PC-3 (cell line): ENCODE measurements around the gene ST3GAL2. TPM values are rescaled to one million over a fixed set of nuclear protein-coding genes. Genes with fewer than 3 reads are reported as not detected.

Experiments used
- ATAC-seq: fragments of 200-7000 bp; cut with Tn5 transposase; 2 replicates; pipeline ENCODE4 v1.9.1; 2020; ENCODE audit warnings: mild to moderate bottlenecking, moderate library complexity
- BruUV-seq: library from RNA; stranded (reverse); fragments of 400-500 nt; replicated peaks from 2 replicates; lab custom pipeline; 2021; lab: Mats Ljungman, UMichigan
- CTCF ChIA-PET: fragments of 300-600 bp; sonication (Branson Sonifier 250); formaldehyde crosslinking; loops from one replicate; lab custom pipeline; 2022; ENCODE audit warnings: antibody characterized with exemption; lab: Charles Lee
- POLR2A ChIA-PET: fragments of 300-600 bp; sonication (Branson Sonifier 250); formaldehyde crosslinking; loops from one replicate; lab custom pipeline; 2022; ENCODE audit warnings: antibody characterized with exemption; ENCODE audit not compliant: unreplicated experiment; lab: Charles Lee
- DNase-seq: peaks from one replicate; pipeline ENCODE4 v3.0.0-alpha.2; 2015
- H2AFZ ChIP-seq: fragments of 300-600 bp; sonication (generic); 2 replicates; pipeline ENCODE4 v1.6.0; 2016; ENCODE audit warnings: antibody characterized with exemption, low read length
- H3F3A ChIP-seq: fragments of 300-600 bp; sonication (generic); one replicate; pipeline ENCODE4 v1.6.0; 2017; ENCODE audit warnings: antibody characterized with exemption, low read length, control low read depth, mild to moderate bottlenecking; ENCODE audit not compliant: unreplicated experiment
- H3K27ac ChIP-seq: fragments of 300-600 bp; sonication (generic); 2 replicates; pipeline ENCODE4 v1.5.1; 2016; ENCODE audit warnings: mild to moderate bottlenecking, low read length
- H3K27me3 ChIP-seq: fragments of 300-600 bp; sonication (generic); 2 replicates; pipeline ENCODE4 v1.6.1; 2016; ENCODE audit warnings: low read length, mixed read lengths
- H3K36me3 ChIP-seq: fragments of 300-600 bp; sonication (generic); 2 replicates; pipeline ENCODE4 v1.6.1; 2016; ENCODE audit warnings: low read depth, mixed run types, low read length, mixed read lengths
- H3K4me1 ChIP-seq: fragments of 300-600 bp; sonication (generic); 2 replicates; pipeline ENCODE4 v1.5.1; 2016; ENCODE audit warnings: low read length; ENCODE audit not compliant: insufficient read depth
- H3K4me2 ChIP-seq: fragments of 300-600 bp; sonication (generic); 2 replicates; pipeline ENCODE4 v1.6.0; 2016; ENCODE audit warnings: low read length
- H3K4me3 ChIP-seq: fragments of 300-600 bp; sonication (generic); 2 replicates; pipeline ENCODE4 v1.5.1; 2016; ENCODE audit warnings: mild to moderate bottlenecking, low read length, mixed read lengths
- H3K79me2 ChIP-seq: fragments of 300-600 bp; sonication (generic); 2 replicates; pipeline ENCODE4 v1.6.1; 2017; ENCODE audit warnings: low read length, mixed read lengths
- H3K9ac ChIP-seq: fragments of 300-600 bp; sonication (generic); 2 replicates; pipeline ENCODE4 v1.6.0; 2016; ENCODE audit warnings: mild to moderate bottlenecking, low read length
- H3K9me2 ChIP-seq: fragments of 300-600 bp; sonication (generic); replicated peaks from 2 replicates; pipeline ENCODE4 v1.6.1; 2016; ENCODE audit warnings: mixed run types, low read length, mixed read lengths
- H3K9me3 ChIP-seq: fragments of 300-600 bp; sonication (generic); 2 replicates; pipeline ENCODE4 v1.6.1; 2016; ENCODE audit warnings: low read length, mixed read lengths
- H4K20me1 ChIP-seq: fragments of 300-600 bp; sonication (generic); 2 replicates; pipeline ENCODE4 v1.6.1; 2016; ENCODE audit warnings: low read length, mixed read lengths
- CTCF ChIP-seq: fragments of 300-600 bp; sonication (generic); conservative IDR thresholded peaks from 2 replicates; pipeline ENCODE4 v1.5.1; 2017; ENCODE audit warnings: antibody characterized with exemption, low read depth, mild to moderate bottlenecking, low read length
- EZH2 ChIP-seq: fragments of 300-600 bp; sonication (generic); IDR thresholded peaks from one replicate; pipeline ENCODE4 v1.6.1; 2017; ENCODE audit warnings: antibody characterized with exemption, mild to moderate bottlenecking, low read length; ENCODE audit not compliant: unreplicated experiment
- EZH2phosphoT487 ChIP-seq: fragments of 300-600 bp; sonication (generic); IDR thresholded peaks from 2 replicates; pipeline ENCODE4 v1.6.1; 2018; ENCODE audit warnings: mild to moderate bottlenecking, antibody characterized with exemption, low read length, borderline replicate concordance
- intact Hi-C: fragments of 100-400 bp; cut with micrococcal nuclease; formaldehyde crosslinking; loops from 2 replicates; pipeline ENCODE4 v1.9.0; 2023
- total RNA-seq: library from RNA; depleted of rRNA; stranded (reverse); fragments of >200 nt; gene quantifications from 2 replicates; pipeline ENCODE4 v1.2.3, GENCODE V29; 2014

The ST3GAL2 gene
- total RNA-seq, 1 experiment from 2014 or later: 9.8 TPM

DNA sequence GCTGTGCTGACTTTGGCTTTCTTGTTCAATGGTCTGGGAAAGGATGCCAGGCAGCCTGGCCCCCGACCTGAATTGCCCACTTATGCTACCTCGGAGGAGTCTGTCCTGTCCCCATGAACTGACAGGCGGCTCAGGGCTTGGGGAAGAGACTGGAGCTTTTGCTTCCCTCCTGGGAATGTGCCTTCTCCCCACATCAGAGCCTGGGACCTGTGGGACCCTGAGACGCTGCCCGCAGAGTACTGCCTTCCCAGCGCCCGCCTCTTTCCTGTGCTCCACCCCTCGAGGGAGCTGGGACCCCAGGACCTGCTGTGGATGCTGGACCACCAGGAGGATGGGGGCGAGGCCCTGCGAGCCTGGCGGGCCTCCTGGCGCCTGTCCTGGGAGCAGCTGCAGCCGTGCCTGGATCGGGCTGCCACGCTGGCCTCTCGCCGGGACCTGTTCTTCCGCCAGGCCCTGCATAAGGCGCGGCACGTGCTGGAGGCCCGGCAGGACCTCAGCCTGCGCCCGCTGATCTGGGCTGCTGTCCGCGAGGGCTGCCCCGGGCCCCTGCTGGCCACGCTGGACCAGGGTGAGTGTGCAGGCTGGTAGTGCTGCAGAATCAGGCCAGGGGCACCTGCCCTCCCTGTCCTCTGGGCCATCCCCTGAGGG, 34.0 kb upstream of the ST3GAL2 start:
- H3K9me2 ChIP-seq: no peaks in the 10 kb centered on the region
- H3K27me3 ChIP-seq: no peaks in the 10 kb centered on the region
- H3K9me3 ChIP-seq: no peaks in the 10 kb centered on the region
- POLR2A ChIA-PET: no interaction called here
- ATAC-seq (no peak), DNase-seq (no peak)
- no peak overlapping the region for H3K4me3 ChIP-seq
- no peak overlapping the region for H3K9ac ChIP-seq
- H4K20me1 ChIP-seq: no peaks in the 10 kb centered on the region
- no peaks in the 10 kb centered on the region for H3K79me2 ChIP-seq
- no peaks in the 10 kb centered on the region for H3F3A ChIP-seq
- intact Hi-C loops: no loop called here
- CTCF ChIA-PET: no interaction called here
- no peaks in the 10 kb centered on the region for H3K36me3 ChIP-seq
- H3K4me1 ChIP-seq: peaks cover 19% of the 10 kb centered on the region
- H2AFZ ChIP-seq: no peak overlapping the region
- no peak overlapping the region for H3K27ac ChIP-seq
- no TSS peak for BruUV-seq
- no peak overlapping the region for H3K4me2 ChIP-seq
- no peak for TF ChIP-seq CTCF
- TF ChIP-seq EZH2: no peak
- TF ChIP-seq EZH2phosphoT487: no peak

DNA sequence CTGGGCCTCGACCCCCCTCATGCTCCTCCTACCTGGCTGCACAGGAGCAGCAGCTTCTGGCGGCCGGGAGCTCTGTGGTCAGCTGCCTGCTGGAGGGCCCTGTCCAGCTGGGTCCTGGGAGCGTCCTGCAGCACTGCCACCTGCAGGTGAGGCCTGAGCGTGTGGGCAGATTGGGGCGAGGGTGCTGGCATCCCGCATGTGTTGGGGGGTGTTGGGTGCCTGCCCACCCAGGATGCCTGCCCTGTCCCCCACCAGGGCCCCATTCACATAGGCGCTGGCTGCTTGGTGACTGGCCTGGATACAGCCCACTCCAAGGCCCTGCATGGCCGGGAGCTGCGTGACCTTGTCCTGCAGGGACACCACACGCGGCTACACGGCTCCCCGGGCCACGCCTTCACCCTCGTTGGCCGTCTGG, 32.0 kb upstream of the ST3GAL2 start:
- ATAC-seq: peak; percentile 67

More for the DNA sequence above, 32.0 kb upstream of the ST3GAL2 start:
- H3K36me3 ChIP-seq: no peaks in the 10 kb centered on the region
- H3K4me1 ChIP-seq: peaks cover 9% of the 10 kb centered on the region; the same call in 1 of the 2 replicates
- no TSS peak for BruUV-seq
- POLR2A ChIA-PET: no interaction called here
- CTCF ChIA-PET: interaction anchor here (1.6 kb wide), 1 partner anchor 90 kb away, joined by 6 read pairs; no protein-coding TSS in a partner anchor
- H3K4me2 ChIP-seq: no peak overlapping the region
- H3K27ac ChIP-seq: no peak overlapping the region
- H3K27me3 ChIP-seq: no peaks in the 10 kb centered on the region
- no peaks in the 10 kb centered on the region for H3K9me3 ChIP-seq
- H3K4me3 ChIP-seq: no peak overlapping the region
- intact Hi-C loops: no loop called here
- TF ChIP-seq CTCF: peak; percentile 50
- TF ChIP-seq EZH2phosphoT487: no peak
- DNase-seq: peak; percentile 12
- H3K79me2 ChIP-seq: no peaks in the 10 kb centered on the region
- no peaks in the 10 kb centered on the region for H4K20me1 ChIP-seq
- H2AFZ ChIP-seq: no peak overlapping the region
- no peak overlapping the region for H3K9ac ChIP-seq
- no peaks in the 10 kb centered on the region for H3K9me2 ChIP-seq
- no peaks in the 10 kb centered on the region for H3F3A ChIP-seq
